GM19397 (cell line): ENCODE data around the gene NCOA3.

Source experiments
- ATAC-seq: cut with Tn5 transposase; IDR thresholded peaks from one replicate; pipeline ENCODE4 v1.9.1; 2021; ENCODE audit warnings: mild to moderate bottlenecking, moderate library complexity; ENCODE audit not compliant: unreplicated experiment

Gene NCOA3

GRCh38 chr20:47676219-47676721, 174.6 kb downstream of the NCOA3 start:
- ATAC-seq = no peak

- no peak for ATAC-seq
These were observed 175.4 kb downstream of the NCOA3 start for GRCh38 chr20:47676912-47677634.

GRCh38 chr20:47677635-47678453, 176.2 kb downstream of the NCOA3 start:
- no peak for ATAC-seq

DNA sequence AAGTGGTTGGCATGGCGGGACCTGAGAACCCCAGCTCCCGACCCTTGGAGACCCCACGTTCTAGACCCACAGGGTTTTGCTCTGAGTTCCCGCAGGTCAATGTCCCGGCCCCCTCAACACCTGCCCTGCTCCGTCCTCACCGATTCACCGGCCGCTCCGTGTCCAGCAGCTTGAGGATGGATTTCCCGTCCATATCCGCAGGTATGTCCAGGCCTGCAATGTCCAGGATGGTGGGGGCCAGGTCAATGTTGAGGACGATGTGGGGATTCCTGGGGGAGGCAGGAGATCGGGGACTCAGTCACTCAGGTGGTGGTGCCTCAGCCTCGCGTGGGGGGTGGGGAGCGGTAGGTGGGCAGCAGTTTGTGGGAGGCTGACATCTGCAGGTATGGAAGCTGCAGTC, 176.8 kb downstream of the NCOA3 start:
- no peak for ATAC-seq

GRCh38 chr20:47679462-47679861, 177.8 kb downstream of the NCOA3 start:
- ATAC-seq = no peak

GRCh38 chr20:47680804-47681529, 179.3 kb downstream of the NCOA3 start:
- ATAC-seq = no peak

DNA sequence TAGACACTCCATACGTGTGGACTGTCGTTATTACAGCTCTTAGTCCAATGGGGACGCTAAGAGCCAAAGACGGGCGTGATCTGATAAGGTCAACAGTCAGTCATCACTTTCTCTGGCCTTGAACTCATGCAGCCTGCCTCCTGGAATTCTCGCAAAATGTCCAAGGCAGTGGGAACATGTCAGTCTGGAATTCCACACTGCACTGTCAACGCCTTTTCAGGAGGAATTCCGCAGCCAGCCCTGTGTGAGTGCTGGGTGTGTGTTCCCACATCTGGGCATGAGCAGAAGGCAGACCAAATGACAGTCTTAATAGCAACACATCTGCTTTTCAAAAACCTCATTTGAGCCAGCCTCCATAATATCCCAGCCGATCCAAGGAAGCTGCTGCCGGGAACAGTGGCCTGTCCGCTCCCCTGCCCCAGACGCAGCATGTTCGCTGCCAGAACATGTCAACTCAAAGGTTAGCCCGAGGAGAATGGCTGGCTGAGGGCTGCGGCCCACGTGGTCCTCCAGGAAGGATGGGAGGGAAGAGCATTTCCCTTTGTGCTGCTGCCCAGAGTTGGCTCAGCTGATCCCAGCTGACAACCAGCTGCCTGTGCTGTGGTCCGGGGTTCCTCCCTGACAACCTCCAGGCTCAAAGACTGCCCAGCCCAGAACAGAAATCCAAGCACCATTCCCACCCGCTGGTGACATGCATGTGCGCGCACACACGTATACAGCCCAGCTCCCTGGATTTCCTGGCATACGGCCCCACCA, 180.5 kb downstream of the NCOA3 start:
- ATAC-seq = no peak

- ATAC-seq = no peak
These were observed 181.2 kb downstream of the NCOA3 start for GRCh38 chr20:47682916-47683315.

- no peak for ATAC-seq
These were observed 182.8 kb downstream of the NCOA3 start for GRCh38 chr20:47684306-47685080.

- ATAC-seq = no peak
These were observed 184.9 kb downstream of the NCOA3 start for GRCh38 chr20:47686545-47686944.

- ATAC-seq = no peak
These were observed 185.7 kb downstream of the NCOA3 start for GRCh38 chr20:47687095-47687987.

GRCh38 chr20:47688385-47689381, 187.0 kb downstream of the NCOA3 start:
- ATAC-seq = no peak

GRCh38 chr20:47689731-47690130, 188.0 kb downstream of the NCOA3 start:
- ATAC-seq = no peak

GRCh38 chr20:47691625-47692024, 189.9 kb downstream of the NCOA3 start:
- ATAC-seq = no peak

DNA sequence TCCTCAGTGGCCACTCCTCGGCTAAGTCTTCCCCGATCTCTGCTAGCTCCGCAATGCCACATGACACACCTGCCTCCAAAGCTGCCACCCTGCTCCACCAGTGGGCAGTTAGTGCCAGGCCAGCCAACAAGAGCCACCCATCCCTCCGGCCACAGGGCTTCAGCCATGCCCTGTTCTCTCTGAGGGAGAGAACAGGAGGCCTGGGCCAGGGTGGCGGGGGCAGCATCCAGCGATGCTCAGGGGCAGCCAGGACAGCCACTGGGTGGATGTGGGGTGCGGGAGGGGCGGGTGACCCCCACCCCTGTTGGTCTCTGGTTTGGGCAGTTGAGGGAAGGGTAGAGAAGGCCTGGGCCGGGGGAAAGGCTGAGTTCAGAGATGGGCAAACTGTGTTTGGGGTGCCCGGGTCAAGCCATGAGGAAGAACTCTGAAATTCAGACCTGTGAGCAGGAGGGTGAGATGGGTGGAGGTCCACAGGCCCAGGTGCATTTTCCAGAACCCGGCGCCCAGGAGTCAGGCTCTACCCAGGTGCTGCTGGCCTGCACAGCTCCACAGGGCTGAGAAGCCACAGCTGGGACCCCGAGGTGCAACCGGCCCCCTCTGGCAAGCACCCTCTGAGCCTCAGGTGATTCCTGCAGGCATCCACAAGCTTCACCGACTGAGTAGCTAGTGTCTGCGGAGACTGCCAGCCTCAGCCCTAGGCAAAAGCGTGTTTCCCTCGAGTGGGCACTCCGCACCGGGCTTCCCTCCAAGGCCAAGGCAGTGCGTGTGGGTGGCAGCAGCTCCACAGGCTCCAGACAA, 192.5 kb downstream of the NCOA3 start:
- no peak for ATAC-seq

- no peak for ATAC-seq
These were observed 195.2 kb downstream of the NCOA3 start for GRCh38 chr20:47696856-47697255.

- ATAC-seq = no peak
These were observed 196.5 kb downstream of the NCOA3 start for GRCh38 chr20:47698142-47698541.
